ENCODE data around the gene FGFR2.

DNA sequence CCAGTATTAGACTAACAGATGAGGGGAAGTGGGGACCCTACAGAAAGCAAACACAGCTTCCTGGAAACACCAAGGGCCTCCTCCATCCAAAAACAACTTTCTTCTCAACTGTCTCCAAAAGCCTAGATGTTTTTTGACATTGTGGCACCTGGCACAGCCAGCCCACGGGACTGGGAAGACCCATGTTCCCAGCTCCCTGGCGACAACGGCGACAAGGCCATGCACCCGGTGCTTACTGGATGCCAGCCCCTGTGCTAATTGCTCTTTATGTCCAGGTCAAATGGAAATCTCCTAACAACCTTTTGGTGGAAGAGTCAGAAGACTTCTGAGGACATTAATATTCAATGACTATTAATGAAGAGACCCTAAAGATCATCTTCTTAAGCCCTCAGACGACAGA, 7.1 kb downstream of the FGFR2 start:
- TF ChIP-seq, protein P1, sequence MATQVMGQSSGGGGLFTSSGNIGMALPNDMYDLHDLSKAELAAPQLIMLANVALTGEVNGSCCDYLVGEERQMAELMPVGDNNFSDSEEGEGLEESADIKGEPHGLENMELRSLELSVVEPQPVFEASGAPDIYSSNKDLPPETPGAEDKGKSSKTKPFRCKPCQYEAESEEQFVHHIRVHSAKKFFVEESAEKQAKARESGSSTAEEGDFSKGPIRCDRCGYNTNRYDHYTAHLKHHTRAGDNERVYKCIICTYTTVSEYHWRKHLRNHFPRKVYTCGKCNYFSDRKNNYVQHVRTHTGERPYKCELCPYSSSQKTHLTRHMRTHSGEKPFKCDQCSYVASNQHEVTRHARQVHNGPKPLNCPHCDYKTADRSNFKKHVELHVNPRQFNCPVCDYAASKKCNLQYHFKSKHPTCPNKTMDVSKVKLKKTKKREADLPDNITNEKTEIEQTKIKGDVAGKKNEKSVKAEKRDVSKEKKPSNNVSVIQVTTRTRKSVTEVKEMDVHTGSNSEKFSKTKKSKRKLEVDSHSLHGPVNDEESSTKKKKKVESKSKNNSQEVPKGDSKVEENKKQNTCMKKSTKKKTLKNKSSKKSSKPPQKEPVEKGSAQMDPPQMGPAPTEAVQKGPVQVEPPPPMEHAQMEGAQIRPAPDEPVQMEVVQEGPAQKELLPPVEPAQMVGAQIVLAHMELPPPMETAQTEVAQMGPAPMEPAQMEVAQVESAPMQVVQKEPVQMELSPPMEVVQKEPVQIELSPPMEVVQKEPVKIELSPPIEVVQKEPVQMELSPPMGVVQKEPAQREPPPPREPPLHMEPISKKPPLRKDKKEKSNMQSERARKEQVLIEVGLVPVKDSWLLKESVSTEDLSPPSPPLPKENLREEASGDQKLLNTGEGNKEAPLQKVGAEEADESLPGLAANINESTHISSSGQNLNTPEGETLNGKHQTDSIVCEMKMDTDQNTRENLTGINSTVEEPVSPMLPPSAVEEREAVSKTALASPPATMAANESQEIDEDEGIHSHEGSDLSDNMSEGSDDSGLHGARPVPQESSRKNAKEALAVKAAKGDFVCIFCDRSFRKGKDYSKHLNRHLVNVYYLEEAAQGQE (IDR thresholded peaks at IDR 0.05; ENCODE audit: low read depth): no peak
- no peak for TF ChIP-seq ELF1 (IDR thresholded peaks at IDR 0.05; ENCODE audit: borderline replicate concordance, low read depth)
- no peak for TF ChIP-seq EZH2 (IDR thresholded peaks at IDR 0.05)
- TF ChIP-seq, protein P2, sequence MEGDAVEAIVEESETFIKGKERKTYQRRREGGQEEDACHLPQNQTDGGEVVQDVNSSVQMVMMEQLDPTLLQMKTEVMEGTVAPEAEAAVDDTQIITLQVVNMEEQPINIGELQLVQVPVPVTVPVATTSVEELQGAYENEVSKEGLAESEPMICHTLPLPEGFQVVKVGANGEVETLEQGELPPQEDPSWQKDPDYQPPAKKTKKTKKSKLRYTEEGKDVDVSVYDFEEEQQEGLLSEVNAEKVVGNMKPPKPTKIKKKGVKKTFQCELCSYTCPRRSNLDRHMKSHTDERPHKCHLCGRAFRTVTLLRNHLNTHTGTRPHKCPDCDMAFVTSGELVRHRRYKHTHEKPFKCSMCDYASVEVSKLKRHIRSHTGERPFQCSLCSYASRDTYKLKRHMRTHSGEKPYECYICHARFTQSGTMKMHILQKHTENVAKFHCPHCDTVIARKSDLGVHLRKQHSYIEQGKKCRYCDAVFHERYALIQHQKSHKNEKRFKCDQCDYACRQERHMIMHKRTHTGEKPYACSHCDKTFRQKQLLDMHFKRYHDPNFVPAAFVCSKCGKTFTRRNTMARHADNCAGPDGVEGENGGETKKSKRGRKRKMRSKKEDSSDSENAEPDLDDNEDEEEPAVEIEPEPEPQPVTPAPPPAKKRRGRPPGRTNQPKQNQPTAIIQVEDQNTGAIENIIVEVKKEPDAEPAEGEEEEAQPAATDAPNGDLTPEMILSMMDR (IDR thresholded peaks at IDR 0.05 in 2 of 3, conservative IDR thresholded peaks at IDR 0.05 in 1 of 3; ENCODE audit: borderline replicate concordance in 1 of 3, insufficient read depth in 1 of 3, low read depth in 2 of 3, low read length in 2 of 3): no peak
